ENCODE data around the gene GAB4.
"Not testable (repeated sequence)": the region's sequence is repeated elsewhere in the genome, so short reads cannot be mapped to it uniquely, and the experiment has no call there.

Gene GAB4

DNA sequence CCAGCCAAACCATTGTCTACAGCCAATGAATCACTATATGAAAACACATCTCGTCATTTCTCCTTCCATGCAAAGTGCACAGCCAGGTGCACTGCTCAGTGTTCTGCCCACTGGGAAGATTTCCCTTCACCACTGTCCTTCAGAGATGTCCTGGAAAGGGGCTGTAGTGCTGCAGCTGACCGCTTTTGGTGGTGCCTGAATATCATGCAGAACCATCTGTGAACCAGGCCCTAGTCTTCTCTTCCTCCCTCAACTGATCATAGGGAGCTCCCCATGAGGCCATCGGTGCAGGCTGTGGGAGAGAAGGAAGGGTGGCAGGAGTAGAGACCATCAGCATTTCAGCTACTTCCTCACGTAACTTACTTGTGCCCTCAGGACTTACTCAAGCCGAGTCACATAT lies 70.2 kb downstream of the GAB4 start:
- no peak for DNase-seq (ENCODE audit: low spot score)
- Histone ChIP-seq H3K27me3 (ENCODE audit: control insufficient read depth in 3 of 3, insufficient read depth in 3 of 3, low read depth in 1 of 3, low read length in 3 of 3) (peaks cover 0 to under 1% (median 0%) of the 10 kb centered on the region in 3 experiments), H3K4ac (ENCODE audit: low read length) (no peak overlapping the region), H2BK15ac (ENCODE audit: low read length) (no peak overlapping the region), H3K23ac (ENCODE audit: low read depth, low read length, poor library complexity) (no peak overlapping the region), H2AFZ (ENCODE audit: low read length) (no peak overlapping the region), H3K9ac (ENCODE audit: low read depth, low read length, poor library complexity) (no peak overlapping the region), H2BK12ac (ENCODE audit: low read length) (no peak overlapping the region), H3K36me3 (replicated peaks in 1 of 2; ENCODE audit: control insufficient read depth in 2 of 2, insufficient read depth in 2 of 2, low read length in 2 of 2) (no peaks in the 10 kb centered on the region), H2BK5ac (ENCODE audit: low read length) (no peak overlapping the region), H3K9me3 (replicated peaks in 1 of 2; ENCODE audit: control insufficient read depth in 2 of 2, insufficient read depth in 1 of 2, low read depth in 1 of 2, low read length in 2 of 2) (no peaks in the 10 kb centered on the region), H2AK5ac (ENCODE audit: low read depth, low read length) (no peak overlapping the region), H3K4me2 (ENCODE audit: insufficient read depth, low read length, poor library complexity, severe bottlenecking) (no peak overlapping the region), H3K4me3 (ENCODE audit: low read length in 2 of 2) (no peak overlapping the region), H3K79me1 (ENCODE audit: low read depth, low read length) (no peaks in the 10 kb centered on the region), H2BK120ac (ENCODE audit: low read depth, low read length) (no peak overlapping the region), H3K4me1 (ENCODE audit: control insufficient read depth in 2 of 2, insufficient read depth in 1 of 2, low read depth in 1 of 2, low read length in 2 of 2) (no peaks in the 10 kb centered on the region), H3K27ac (replicated peaks; ENCODE audit: low read length) (no peak overlapping the region), H4K8ac (ENCODE audit: low read depth, low read length) (no peak overlapping the region), H3K18ac (ENCODE audit: low read length) (no peak overlapping the region), H3K14ac (ENCODE audit: low read length) (no peak overlapping the region), H4K91ac (ENCODE audit: low read depth, low read length, poor library complexity) (no peak overlapping the region)
- WGBS, 2 donors (ENCODE audit: extremely low coverage in 2 of 2, insufficient read length in 2 of 2, insufficient replicate concordance in 1 of 2) = no CpG with 5 or more reads among the region's 5 CpGs

GRCh38 chr22:16937209-16937608 lies 70.8 kb downstream of the GAB4 start:
- not testable (repeated sequence) for H2AFZ ChIP-seq (ENCODE audit: low read length); H3K36me3 ChIP-seq (replicated peaks in 1 of 2; ENCODE audit: control insufficient read depth in 2 of 2, insufficient read depth in 2 of 2, low read length in 2 of 2); H2BK5ac ChIP-seq (ENCODE audit: low read length); H2BK15ac ChIP-seq (ENCODE audit: low read length); H3K4me2 ChIP-seq (ENCODE audit: insufficient read depth, low read length, poor library complexity, severe bottlenecking); H3K4me3 ChIP-seq (ENCODE audit: low read length in 2 of 2); H3K9me3 ChIP-seq (replicated peaks in 1 of 2; ENCODE audit: control insufficient read depth in 2 of 2, insufficient read depth in 1 of 2, low read depth in 1 of 2, low read length in 2 of 2); H3K9ac ChIP-seq (ENCODE audit: low read depth, low read length, poor library complexity); H3K4me1 ChIP-seq (ENCODE audit: control insufficient read depth in 2 of 2, insufficient read depth in 1 of 2, low read depth in 1 of 2, low read length in 2 of 2); H2AK5ac ChIP-seq (ENCODE audit: low read depth, low read length); H3K79me1 ChIP-seq (ENCODE audit: low read depth, low read length); DNase-seq (ENCODE audit: low spot score); H3K27ac ChIP-seq (replicated peaks; ENCODE audit: low read length); H4K91ac ChIP-seq (ENCODE audit: low read depth, low read length, poor library complexity); H4K8ac ChIP-seq (ENCODE audit: low read depth, low read length); H3K14ac ChIP-seq (ENCODE audit: low read length); H3K4ac ChIP-seq (ENCODE audit: low read length); H2BK120ac ChIP-seq (ENCODE audit: low read depth, low read length); H3K18ac ChIP-seq (ENCODE audit: low read length); H2BK12ac ChIP-seq (ENCODE audit: low read length); H3K27me3 ChIP-seq (ENCODE audit: control insufficient read depth in 3 of 3, insufficient read depth in 3 of 3, low read depth in 1 of 3, low read length in 3 of 3); H3K23ac ChIP-seq (ENCODE audit: low read depth, low read length, poor library complexity)
- WGBS, 2 donors (ENCODE audit: extremely low coverage in 2 of 2, insufficient read length in 2 of 2, insufficient replicate concordance in 1 of 2) = no CpG with 5 or more reads among the region's 5 CpGs

GRCh38 chr22:16936625-16937024 lies 71.4 kb downstream of the GAB4 start:
- Histone ChIP-seq H3K18ac (ENCODE audit: low read length) (no peak overlapping the region), H3K36me3 (replicated peaks in 1 of 2; ENCODE audit: control insufficient read depth in 2 of 2, insufficient read depth in 2 of 2, low read length in 2 of 2) (no peaks in the 10 kb centered on the region), H3K4me3 (ENCODE audit: low read length in 2 of 2) (no peak overlapping the region), H4K8ac (ENCODE audit: low read depth, low read length) (no peak overlapping the region), H2BK120ac (ENCODE audit: low read depth, low read length) (no peak overlapping the region), H3K27ac (replicated peaks; ENCODE audit: low read length) (no peak overlapping the region), H3K4ac (ENCODE audit: low read length) (no peak overlapping the region), H2BK12ac (ENCODE audit: low read length) (no peak overlapping the region), H3K23ac (ENCODE audit: low read depth, low read length, poor library complexity) (no peak overlapping the region), H3K27me3 (ENCODE audit: control insufficient read depth in 3 of 3, insufficient read depth in 3 of 3, low read depth in 1 of 3, low read length in 3 of 3) (peaks cover 0 to 7% (median 0%) of the 10 kb centered on the region in 3 experiments), H3K14ac (ENCODE audit: low read length) (no peak overlapping the region), H4K91ac (ENCODE audit: low read depth, low read length, poor library complexity) (no peak overlapping the region), H2BK5ac (ENCODE audit: low read length) (no peak overlapping the region), H2AK5ac (ENCODE audit: low read depth, low read length) (no peak overlapping the region), H3K9me3 (replicated peaks in 1 of 2; ENCODE audit: control insufficient read depth in 2 of 2, insufficient read depth in 1 of 2, low read depth in 1 of 2, low read length in 2 of 2) (no peaks in the 10 kb centered on the region), H3K4me2 (ENCODE audit: insufficient read depth, low read length, poor library complexity, severe bottlenecking) (no peak overlapping the region), H3K79me1 (ENCODE audit: low read depth, low read length) (no peaks in the 10 kb centered on the region), H2BK15ac (ENCODE audit: low read length) (no peak overlapping the region), H3K4me1 (ENCODE audit: control insufficient read depth in 2 of 2, insufficient read depth in 1 of 2, low read depth in 1 of 2, low read length in 2 of 2) (no peaks in the 10 kb centered on the region), H2AFZ (ENCODE audit: low read length) (no peak overlapping the region), H3K9ac (ENCODE audit: low read depth, low read length, poor library complexity) (no peak overlapping the region)
- DNase-seq (ENCODE audit: low spot score) = no peak
- no CpG with 5 or more reads among the region's 5 CpGs for WGBS, 2 donors (ENCODE audit: extremely low coverage in 2 of 2, insufficient read length in 2 of 2, insufficient replicate concordance in 1 of 2)

DNA sequence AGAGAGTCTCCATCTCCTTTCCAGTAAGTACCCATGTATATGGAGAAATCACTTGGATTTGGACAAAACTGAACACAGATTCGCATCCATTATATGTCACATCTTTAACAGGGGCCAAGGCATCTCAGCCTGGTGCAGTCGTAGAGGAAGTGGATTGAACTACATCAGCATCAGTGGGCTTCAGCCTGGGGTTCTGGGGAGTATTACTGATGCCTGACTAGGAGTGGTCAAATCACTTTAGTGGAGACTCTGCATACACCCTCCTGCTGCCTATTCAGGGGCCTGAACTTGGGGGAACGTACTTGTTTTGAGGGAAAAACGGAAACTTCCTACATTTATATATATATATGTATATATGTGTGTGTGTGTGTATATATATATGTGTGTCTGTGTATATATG lies 72.8 kb downstream of the GAB4 start:
- no peaks in the 10 kb centered on the region for H3K36me3 ChIP-seq (replicated peaks in 1 of 2; ENCODE audit: control insufficient read depth in 2 of 2, insufficient read depth in 2 of 2, low read length in 2 of 2)
- no peak overlapping the region for H2BK12ac ChIP-seq (ENCODE audit: low read length)
- H2BK5ac ChIP-seq (ENCODE audit: low read length) = no peak overlapping the region
- H3K27me3 ChIP-seq (ENCODE audit: control insufficient read depth in 3 of 3, insufficient read depth in 3 of 3, low read depth in 1 of 3, low read length in 3 of 3) = peaks cover 0 to 10% (median 0%) of the 10 kb centered on the region in 3 experiments
- H3K23ac ChIP-seq (ENCODE audit: low read depth, low read length, poor library complexity) = no peak overlapping the region
- no peak overlapping the region for H2AK5ac ChIP-seq (ENCODE audit: low read depth, low read length)
- H2BK15ac ChIP-seq (ENCODE audit: low read length) = no peak overlapping the region
- H3K14ac ChIP-seq (ENCODE audit: low read length) = no peak overlapping the region
- DNase-seq (ENCODE audit: low spot score) = no peak
- H2AFZ ChIP-seq (ENCODE audit: low read length) = no peak overlapping the region
- no peaks in the 10 kb centered on the region for H3K9me3 ChIP-seq (replicated peaks in 1 of 2; ENCODE audit: control insufficient read depth in 2 of 2, insufficient read depth in 1 of 2, low read depth in 1 of 2, low read length in 2 of 2)
- no peak overlapping the region for H3K4me3 ChIP-seq (ENCODE audit: low read length in 2 of 2)
- no peak overlapping the region for H3K4me2 ChIP-seq (ENCODE audit: insufficient read depth, low read length, poor library complexity, severe bottlenecking)
- H3K9ac ChIP-seq (ENCODE audit: low read depth, low read length, poor library complexity) = no peak overlapping the region
- no peak overlapping the region for H3K27ac ChIP-seq (replicated peaks; ENCODE audit: low read length)
- no peak overlapping the region for H2BK120ac ChIP-seq (ENCODE audit: low read depth, low read length)
- no peak overlapping the region for H4K91ac ChIP-seq (ENCODE audit: low read depth, low read length, poor library complexity)
- no peak overlapping the region for H3K18ac ChIP-seq (ENCODE audit: low read length)
- no peaks in the 10 kb centered on the region for H3K4me1 ChIP-seq (ENCODE audit: control insufficient read depth in 2 of 2, insufficient read depth in 1 of 2, low read depth in 1 of 2, low read length in 2 of 2)
- H3K79me1 ChIP-seq (ENCODE audit: low read depth, low read length) = no peaks in the 10 kb centered on the region
- no CpG with 5 or more reads among the region's 4 CpGs for WGBS, 2 donors (ENCODE audit: extremely low coverage in 2 of 2, insufficient read length in 2 of 2, insufficient replicate concordance in 1 of 2)
- no peak overlapping the region for H4K8ac ChIP-seq (ENCODE audit: low read depth, low read length)
- H3K4ac ChIP-seq (ENCODE audit: low read length) = no peak overlapping the region

All from neuronal stem cell (in vitro differentiated cells).